Esophagus (tissue), 2 donors: Measurements from ENCODE around the gene CDIP1. TPM values are rescaled to one million over a fixed set of nuclear protein-coding genes. Genes with fewer than 3 reads are reported as not detected.

Source experiments
- H3K27ac ChIP-seq, 2 donors: one replicate each; pipeline ENCODE4 v1.5.1; 2013; ENCODE audit warnings: low read depth in 2 of 2, mild to moderate bottlenecking in 2 of 2, inconsistent platforms in 1 of 2, low read length in 1 of 2, moderate library complexity in 1 of 2
- H3K27me3 ChIP-seq, 2 donors: one replicate each; pipeline ENCODE4 v1.6.1; 2013; ENCODE audit warnings: low read length in 2 of 2, control low read depth in 1 of 2, mild to moderate bottlenecking in 1 of 2; ENCODE audit not compliant: insufficient read depth in 2 of 2, control insufficient read depth in 1 of 2
- H3K36me3 ChIP-seq, 2 donors: one replicate each; pipeline ENCODE4 v1.6.1; 2013; ENCODE audit warnings: low read length in 1 of 2; ENCODE audit not compliant: control insufficient read depth in 2 of 2, insufficient read depth in 2 of 2
- H3K4me1 ChIP-seq, 2 donors: one replicate each; pipeline ENCODE4 v1.6.1; 2013; ENCODE audit warnings: low read length in 1 of 2; ENCODE audit not compliant: control insufficient read depth in 2 of 2, insufficient read depth in 2 of 2
- H3K4me3 ChIP-seq, 2 donors: one replicate each; pipeline ENCODE4 v1.5.1; 2013; ENCODE audit warnings: low read length in 2 of 2, mild to moderate bottlenecking in 2 of 2, low read depth in 1 of 2, moderate library complexity in 1 of 2
- H3K9me3 ChIP-seq, 2 donors: one replicate each; pipeline ENCODE4 v1.6.1; 2013; ENCODE audit warnings: mild to moderate bottlenecking in 2 of 2, low read depth in 1 of 2, low read length in 1 of 2, moderate library complexity in 1 of 2; ENCODE audit not compliant: control insufficient read depth in 2 of 2, insufficient read depth in 1 of 2
- WGBS, 2 donors: extraction: QIAGEN DNeasy Blood & Tissue Kit; methylation state at CpG; one replicate each; pipeline ENCODE4 v1.1.7; 2013; 5-methylcytosine and 5-hydroxymethylcytosine counted together
- polyA plus RNA-seq, 2 donors: library from polyadenylated mRNA; stranded (reverse); fragments of 200-250 nt; gene quantifications; one replicate each; pipeline ENCODE4 v1.2.3, GENCODE V29; 2013
- donor health status: healthy with polysubstance abuse.
- donor health status: Bipolar disorder and iron deficiency.

The CDIP1 gene
- polyA plus RNA-seq, 2 donors, result 12.0 to 12.1 TPM

GRCh38 chr16:4498546-4499195 is 39.9 kb downstream of the CDIP1 start:
- H3K36me3 ChIP-seq, result no peaks in the 10 kb centered on the region
- peaks cover 3 to 16% of the 10 kb centered on the region in 2 donors for H3K4me1 ChIP-seq
- 54 to 65% methylated on average over 8 of the region's 8 CpGs for WGBS, 2 donors
- no peak overlapping the region for H3K4me3 ChIP-seq
- H3K9me3 ChIP-seq, result no peaks in the 10 kb centered on the region
- H3K27ac ChIP-seq, result peak overlapping the region; percentile 34 to 58
- H3K27me3 ChIP-seq, result no peaks in the 10 kb centered on the region

- no peaks in the 10 kb centered on the region for H3K9me3 ChIP-seq
- H3K36me3 ChIP-seq, result no peaks in the 10 kb centered on the region
- peak overlapping the region; percentile 54 to 83 for H3K27ac ChIP-seq
- no peak overlapping the region for H3K4me3 ChIP-seq
- peaks cover 3 to 12% of the 10 kb centered on the region in 2 donors for H3K4me1 ChIP-seq
- WGBS, 2 donors, result 61 to 66% methylated on average over 4 of the region's 4 CpGs
- H3K27me3 ChIP-seq, result no peaks in the 10 kb centered on the region
Observed at GRCh38 chr16:4496305-4496704, 42.3 kb downstream of the CDIP1 start.

DNA sequence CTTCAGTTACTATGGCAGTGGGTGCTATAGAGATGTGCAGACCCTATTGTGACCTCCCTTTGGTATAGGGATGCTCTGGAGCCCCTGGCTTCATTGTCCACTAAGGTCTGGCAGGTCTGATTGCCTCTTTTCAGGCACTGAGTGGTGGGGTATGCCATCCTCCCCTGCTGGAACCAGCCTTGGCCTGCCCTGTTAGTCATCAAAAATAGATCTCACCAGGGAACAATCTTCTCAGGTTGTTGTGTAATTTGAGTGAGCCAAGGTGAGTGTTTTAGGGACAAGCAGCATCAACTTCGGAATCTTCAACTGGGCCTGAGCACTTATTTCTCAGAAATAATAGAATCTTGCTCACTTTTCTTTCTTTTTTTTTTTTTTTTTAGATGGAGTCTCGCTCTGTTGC is 42.8 kb downstream of the CDIP1 start:
- Histone ChIP-seq H3K27ac (peak overlapping the region; percentile 54 to 83), H3K4me1 (peaks cover 3 to 12% of the 10 kb centered on the region in 2 donors), H3K9me3 (no peaks in the 10 kb centered on the region), H3K4me3 (no peak overlapping the region), H3K27me3 (no peaks in the 10 kb centered on the region), H3K36me3 (no peaks in the 10 kb centered on the region)
- 72 to 91% methylated on average over 2 of the region's 2 CpGs for WGBS, 2 donors

DNA sequence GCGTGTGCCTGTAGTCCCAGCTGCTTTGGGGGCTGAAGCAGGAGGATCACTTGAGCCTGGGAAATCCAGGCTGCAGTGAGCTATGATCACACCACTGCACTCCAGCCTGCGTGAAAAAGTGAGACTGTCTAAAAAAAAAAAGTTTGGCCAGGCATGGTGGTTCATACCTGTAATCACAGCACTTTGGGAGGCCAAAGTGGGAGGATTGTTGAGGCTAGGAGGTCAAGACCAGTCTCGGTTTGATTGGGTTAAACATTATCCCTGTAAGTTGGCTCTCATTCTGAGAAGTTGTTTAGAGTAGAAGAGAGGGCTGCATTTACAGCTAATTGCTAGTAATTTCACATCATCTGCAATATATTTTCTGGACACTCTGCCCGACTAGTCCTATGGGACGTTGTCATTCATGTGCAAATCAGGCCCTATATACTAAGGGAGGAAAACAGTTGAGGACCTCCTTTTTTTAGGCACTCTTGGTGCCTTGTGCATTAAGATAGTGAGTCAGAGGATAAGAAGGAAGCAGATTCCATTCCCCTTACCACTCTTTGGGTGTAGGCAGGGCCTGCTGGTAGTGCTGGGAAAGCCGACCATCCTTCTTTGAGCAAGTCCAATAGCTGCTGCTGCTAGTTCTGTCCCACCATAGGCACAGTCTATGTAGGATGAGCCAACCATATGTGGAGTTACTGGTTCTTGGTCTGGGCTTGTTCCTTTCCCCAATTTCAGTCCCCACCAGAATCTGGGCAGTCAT is 43.7 kb downstream of the CDIP1 start:
- Histone ChIP-seq H3K9me3 (no peaks in the 10 kb centered on the region), H3K27ac (peak overlapping the region; percentile 54 to 72), H3K27me3 (no peaks in the 10 kb centered on the region), H3K36me3 (no peaks in the 10 kb centered on the region), H3K4me3 (no peak overlapping the region), H3K4me1 (peaks cover 0 to 7% of the 10 kb centered on the region in 2 donors)
- 77 to 82% methylated on average over 6 of the region's 6 CpGs for WGBS, 2 donors

DNA sequence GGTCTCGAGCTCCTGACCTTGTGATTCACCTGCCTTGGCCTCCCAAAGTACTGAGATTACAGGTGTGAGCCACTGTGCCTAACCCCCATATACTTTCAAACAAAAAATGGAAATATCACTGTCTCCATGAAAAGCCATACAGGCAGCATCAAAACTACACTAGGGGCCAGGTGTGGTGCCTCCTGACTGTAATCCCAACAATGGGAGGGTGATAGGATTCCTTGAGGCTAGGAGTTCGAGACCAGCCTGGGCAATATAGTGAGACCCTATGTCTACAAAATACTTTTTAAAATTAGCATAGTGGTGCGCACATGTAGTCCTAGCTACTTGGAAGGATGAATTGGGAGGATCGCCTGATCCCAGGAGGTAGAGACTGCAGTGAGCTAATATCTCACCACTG is 46.7 kb downstream of the CDIP1 start:
- WGBS, 2 donors, result 97% methylated on average over 4 of the region's 4 CpGs
- no peak overlapping the region for H3K27ac ChIP-seq
- H3K4me1 ChIP-seq, result peaks cover 0 to 7% of the 10 kb centered on the region in 2 donors
- H3K9me3 ChIP-seq, result no peaks in the 10 kb centered on the region
- no peaks in the 10 kb centered on the region for H3K36me3 ChIP-seq
- H3K27me3 ChIP-seq, result no peaks in the 10 kb centered on the region
- no peak overlapping the region for H3K4me3 ChIP-seq

GRCh38 chr16:4489030-4489429 is 49.5 kb downstream of the CDIP1 start:
- 90 to 94% methylated on average over 5 of the region's 5 CpGs for WGBS, 2 donors
- Histone ChIP-seq H3K4me1 (no peaks in the 10 kb centered on the region), H3K27me3 (no peaks in the 10 kb centered on the region), H3K27ac (peak overlapping the region in 1 of 2 donors; percentile 6), H3K4me3 (no peak overlapping the region), H3K9me3 (no peaks in the 10 kb centered on the region), H3K36me3 (peaks cover 0 to 3% of the 10 kb centered on the region in 2 donors)

GRCh38 chr16:4488499-4488967 is 50.0 kb downstream of the CDIP1 start:
- H3K4me3 ChIP-seq, result no peak overlapping the region
- peaks cover 0 to 3% of the 10 kb centered on the region in 2 donors for H3K36me3 ChIP-seq
- peak overlapping the region; percentile 3 to 49 for H3K27ac ChIP-seq
- H3K4me1 ChIP-seq, result no peaks in the 10 kb centered on the region
- no peaks in the 10 kb centered on the region for H3K9me3 ChIP-seq
- H3K27me3 ChIP-seq, result no peaks in the 10 kb centered on the region
- WGBS, 2 donors, result 65 to 83% methylated on average over 1 of the region's 1 CpG

GRCh38 chr16:4487955-4488498 is 50.5 kb downstream of the CDIP1 start:
- WGBS, 2 donors, result 34 to 48% methylated on average over 5 of the region's 5 CpGs
- no peaks in the 10 kb centered on the region for H3K9me3 ChIP-seq
- H3K4me1 ChIP-seq, result no peaks in the 10 kb centered on the region
- H3K4me3 ChIP-seq, result no peak overlapping the region
- peak overlapping the region; percentile 42 to 49 for H3K27ac ChIP-seq
- no peaks in the 10 kb centered on the region for H3K27me3 ChIP-seq
- H3K36me3 ChIP-seq, result peaks cover 0 to 3% of the 10 kb centered on the region in 2 donors

GRCh38 chr16:4486126-4486893 is 52.3 kb downstream of the CDIP1 start:
- 89 to 95% methylated on average over 3 of the region's 3 CpGs for WGBS, 2 donors
- H3K36me3 ChIP-seq, result peaks cover 0 to 3% of the 10 kb centered on the region in 2 donors
- H3K4me1 ChIP-seq, result no peaks in the 10 kb centered on the region

More at GRCh38 chr16:4486126-4486893, 52.3 kb downstream of the CDIP1 start:
- Histone ChIP-seq H3K27me3 (no peaks in the 10 kb centered on the region), H3K9me3 (no peaks in the 10 kb centered on the region), H3K27ac (peak overlapping the region; percentile 6 to 49), H3K4me3 (no peak overlapping the region)
